Activated naive CD8-positive, alpha-beta T cell treated with anti-CD3 and anti-CD28 coated beads for 36 hours (primary cell): Measurements from ENCODE around the gene C6orf163. TPM values are rescaled to one million over a fixed set of nuclear protein-coding genes. Genes with fewer than 3 reads are reported as not detected.

Source experiments
- total RNA-seq, 2 experiments: library from RNA; stranded (reverse); gene quantifications; one replicate each; pipeline ENCODE4 v1.2.3, GENCODE V29; 2021

The C6orf163 gene
- total RNA-seq, 2 experiments from 2014 or later = 0.98 to 1.5 TPM

Other genes with a start within 250 kb of the C6orf163 start
- gene CGA, start 249.7 kb upstream of the C6orf163 start, total RNA-seq = not detected
- 10 to 100 TPM; 42.6 to 45.9 TPM for gene ZNF292, start 189.2 kb upstream of the C6orf163 start, total RNA-seq
- 1 to 10 TPM; 8.1 to 9.6 TPM for gene SMIM8, start 22.2 kb upstream of the C6orf163 start, total RNA-seq
- gene GJB7, start 15.5 kb upstream of the C6orf163 start, total RNA-seq = not detected
- gene CFAP206, start 63.2 kb downstream of the C6orf163 start, total RNA-seq = not detected
- 1 to 10 TPM; 7.9 to 8.6 TPM for gene SLC35A1, start 128.2 kb downstream of the C6orf163 start, total RNA-seq
- gene RARS2, start 245.2 kb downstream of the C6orf163 start, total RNA-seq = 10 to 100 TPM; 19.5 to 21.8 TPM
- 10 to 100 TPM; 35.4 to 37.4 TPM for gene ORC3, start 245.3 kb downstream of the C6orf163 start, total RNA-seq